ENCODE results near the gene HSDL2. TPM values are rescaled to one million over a fixed set of nuclear protein-coding genes. Genes with fewer than 3 reads are reported as not detected.

Gene HSDL2
- polyA plus RNA-seq, result 10 to 100 TPM; 17.6 to 21.5 (median 18.8) TPM

- Mint-ChIP-seq H3K4me3 (peak within 1 kb of the TSS; percentile 98 to 100 (median 99)), H3K9me3 (no peaks in the 10 kb centered on the region), H3K27me3 (ENCODE audit: low read depth in 3 of 3) (peaks cover 5 to 17% (median 6%) of the 10 kb centered on the region in 3 donors), H3K27ac (peak within 1 kb of the TSS; percentile 97 to 100 (median 98)), H3K4me1 (peaks cover 40 to 45% of the 10 kb centered on the region in 2 donors), H3K36me3 (peaks cover 0 to 3% (median 0%) of the 10 kb centered on the region in 3 donors)
- DNase-seq, result no peak
Observed at GRCh38 chr9:112380102-112380824, at the start of gene HSDL2. TSS of gene HSDL2 (plus strand) at chr9:112380108. CDS start at chr9:112380164, 56 bp downstream.

GRCh38 chr9:112331674-112331952, 48.3 kb upstream of the HSDL2 start:
- Mint-ChIP-seq H3K36me3 (no peaks in the 10 kb centered on the region), H3K4me3 (peak overlapping the region; percentile 91 to 97 (median 92))
- no peak for DNase-seq

DNA sequence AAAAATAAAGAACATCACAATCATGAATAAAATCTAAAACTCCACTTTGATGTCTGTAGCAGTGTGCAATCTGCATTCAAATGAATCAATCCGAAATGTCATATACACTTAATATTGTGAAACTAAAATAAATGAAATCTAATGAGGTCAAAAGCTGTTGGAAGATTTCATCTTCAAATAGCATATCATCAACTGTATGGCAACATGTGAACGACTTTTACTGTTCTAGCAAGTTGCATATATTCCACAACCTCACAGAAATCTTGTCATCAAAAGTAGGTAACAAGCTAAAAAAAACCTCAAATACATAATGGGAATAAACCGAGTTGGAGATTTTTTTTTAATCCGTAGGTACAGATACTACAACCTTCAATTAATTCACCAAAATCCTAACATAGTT, 47.7 kb upstream of the HSDL2 start:
- Mint-ChIP-seq H3K27ac (peak overlapping the region; percentile 87 to 98 (median 93)), H3K27me3 (ENCODE audit: low read depth in 3 of 3) (peaks cover 0 to 12% (median 9%) of the 10 kb centered on the region in 3 donors), H3K9me3 (no peaks in the 10 kb centered on the region), H3K4me1 (peaks cover 55 to 58% of the 10 kb centered on the region in 2 donors), H3K36me3 (no peaks in the 10 kb centered on the region), H3K4me3 (peak overlapping the region; percentile 91 to 97 (median 92))
- DNase-seq, result no peak

More at GRCh38 chr9:112331674-112331952, 48.3 kb upstream of the HSDL2 start:
- peaks cover 0 to 12% (median 9%) of the 10 kb centered on the region in 3 donors for H3K27me3 Mint-ChIP-seq (ENCODE audit: low read depth in 3 of 3)
- H3K4me1 Mint-ChIP-seq, result peaks cover 61% of the 10 kb centered on the region in 2 donors
- no peaks in the 10 kb centered on the region for H3K9me3 Mint-ChIP-seq
- peak overlapping the region; percentile 87 to 98 (median 93) for H3K27ac Mint-ChIP-seq

DNA sequence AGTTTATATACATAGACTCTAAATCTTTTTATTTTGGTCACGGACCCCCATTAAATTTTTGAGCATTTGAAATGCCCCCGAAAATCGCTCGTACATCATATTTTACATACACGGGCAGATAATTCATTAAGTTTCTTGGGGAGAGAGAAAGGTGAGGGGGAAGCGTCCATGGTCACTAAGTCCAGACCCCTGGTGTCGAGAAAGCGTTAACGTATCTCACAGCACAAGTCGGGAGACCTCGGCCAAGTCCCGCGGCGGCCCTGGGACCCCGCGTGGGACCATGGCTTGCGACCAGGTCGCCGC, 47.3 kb upstream of the HSDL2 start:
- Mint-ChIP-seq H3K9me3 (no peaks in the 10 kb centered on the region), H3K4me3 (peak overlapping the region; percentile 91 to 97 (median 92)), H3K27ac (peak overlapping the region; percentile 87 to 98 (median 93)), H3K36me3 (no peaks in the 10 kb centered on the region), H3K4me1 (peaks cover 52 to 55% of the 10 kb centered on the region in 2 donors), H3K27me3 (ENCODE audit: low read depth in 3 of 3) (peaks cover 0 to 12% (median 9%) of the 10 kb centered on the region in 3 donors)
- DNase-seq, result no peak

- peaks cover 47 to 51% of the 10 kb centered on the region in 2 donors for H3K4me1 Mint-ChIP-seq
- no peaks in the 10 kb centered on the region for H3K9me3 Mint-ChIP-seq
- H3K36me3 Mint-ChIP-seq, result no peaks in the 10 kb centered on the region
- peak within 1 kb of the TSS; percentile 87 to 98 (median 93) for H3K27ac Mint-ChIP-seq
- DNase-seq, result peak; percentile 80 to 84 (median 81)
- H3K4me3 Mint-ChIP-seq, result peak within 1 kb of the TSS; percentile 91 to 97 (median 95)
- H3K27me3 Mint-ChIP-seq (ENCODE audit: low read depth in 3 of 3), result peaks cover 0 to 12% (median 9%) of the 10 kb centered on the region in 3 donors
Observed at GRCh38 chr9:112332977-112333638, 46.8 kb upstream of the HSDL2 start, which contains the start of gene PTBP3. TSS of gene PTBP3 (minus strand) at chr9:112333619. CDS start at chr9:112297865, 35,754 bp downstream.

- peak overlapping the region; percentile 87 to 93 (median 91) for H3K27ac Mint-ChIP-seq
- no peaks in the 10 kb centered on the region for H3K36me3 Mint-ChIP-seq
- no peaks in the 10 kb centered on the region for H3K9me3 Mint-ChIP-seq
- DNase-seq, result peak; percentile 86 to 91 (median 90)
- H3K4me1 Mint-ChIP-seq, result peaks cover 40 to 43% of the 10 kb centered on the region in 2 donors
- H3K27me3 Mint-ChIP-seq (ENCODE audit: low read depth in 3 of 3), result peaks cover 0 to 12% (median 9%) of the 10 kb centered on the region in 3 donors
- peak overlapping the region; percentile 87 to 96 (median 92) for H3K4me3 Mint-ChIP-seq
Observed at GRCh38 chr9:112333639-112334431, 46.1 kb upstream of the HSDL2 start.

- peak; percentile 30 to 46 (median 32) for DNase-seq
- peak overlapping the region; percentile 87 to 93 (median 91) for H3K27ac Mint-ChIP-seq
- peak overlapping the region; percentile 83 to 96 (median 88) for H3K4me3 Mint-ChIP-seq
- H3K4me1 Mint-ChIP-seq, result peaks cover 37 to 41% of the 10 kb centered on the region in 2 donors
- no peaks in the 10 kb centered on the region for H3K9me3 Mint-ChIP-seq
- peaks cover 0 to 12% (median 9%) of the 10 kb centered on the region in 3 donors for H3K27me3 Mint-ChIP-seq (ENCODE audit: low read depth in 3 of 3)
- no peaks in the 10 kb centered on the region for H3K36me3 Mint-ChIP-seq
Observed at GRCh38 chr9:112334432-112334841, 45.5 kb upstream of the HSDL2 start.

DNA sequence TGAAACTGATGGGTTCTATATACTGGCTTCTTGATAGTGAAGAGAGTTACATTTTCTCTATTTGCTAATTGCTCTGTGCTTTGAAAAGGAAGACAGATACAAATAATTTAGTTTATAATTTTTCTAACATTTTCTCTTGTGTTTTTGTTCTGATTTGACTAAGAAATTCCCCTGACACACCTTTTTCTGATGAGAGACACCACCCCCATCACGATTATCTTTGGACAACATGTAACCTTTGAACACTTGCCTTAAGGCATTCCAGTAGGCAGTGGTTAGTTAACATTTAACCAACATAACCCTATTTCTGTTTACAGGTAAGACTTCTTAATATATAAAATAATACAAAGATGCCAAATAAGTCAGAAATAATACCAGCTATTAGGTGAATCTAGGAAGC, 42.4 kb upstream of the HSDL2 start:
- DNase-seq, result no peak
- H3K9me3 Mint-ChIP-seq, result no peaks in the 10 kb centered on the region
- peaks cover 10 to 14% of the 10 kb centered on the region in 2 donors for H3K4me1 Mint-ChIP-seq
- peaks cover 0 to 4% (median 0%) of the 10 kb centered on the region in 3 donors for H3K36me3 Mint-ChIP-seq
- H3K27ac Mint-ChIP-seq, result no peak overlapping the region
- H3K27me3 Mint-ChIP-seq (ENCODE audit: low read depth in 3 of 3), result peaks cover 4 to 7% (median 6%) of the 10 kb centered on the region in 3 donors
- no peak overlapping the region for H3K4me3 Mint-ChIP-seq

GRCh38 chr9:112338561-112338960, 41.3 kb upstream of the HSDL2 start:
- Mint-ChIP-seq H3K27ac (no peak overlapping the region), H3K4me1 (peaks cover 10 to 13% of the 10 kb centered on the region in 2 donors), H3K36me3 (peaks cover 0 to 4% (median 0%) of the 10 kb centered on the region in 3 donors), H3K9me3 (no peaks in the 10 kb centered on the region), H3K4me3 (no peak overlapping the region), H3K27me3 (ENCODE audit: low read depth in 3 of 3) (peaks cover 4 to 6% (median 6%) of the 10 kb centered on the region in 3 donors)
- no peak for DNase-seq

- no peak for DNase-seq
- Mint-ChIP-seq H3K36me3 (peaks cover 0 to 4% (median 0%) of the 10 kb centered on the region in 3 donors), H3K4me3 (no peak overlapping the region), H3K27me3 (ENCODE audit: low read depth in 3 of 3) (peaks cover 0 to 4% (median 0%) of the 10 kb centered on the region in 3 donors), H3K9me3 (no peaks in the 10 kb centered on the region), H3K27ac (no peak overlapping the region), H3K4me1 (peaks cover 0 to 2% of the 10 kb centered on the region in 2 donors)
Observed at GRCh38 chr9:112339886-112340285, 40.0 kb upstream of the HSDL2 start.

- H3K4me3 Mint-ChIP-seq, result no peak overlapping the region
- no peak for DNase-seq
- H3K9me3 Mint-ChIP-seq, result no peaks in the 10 kb centered on the region
- H3K4me1 Mint-ChIP-seq, result no peaks in the 10 kb centered on the region
- peaks cover 0 to 4% (median 0%) of the 10 kb centered on the region in 3 donors for H3K27me3 Mint-ChIP-seq (ENCODE audit: low read depth in 3 of 3)
- peak overlapping the region in 1 of 6 donors; percentile 28 for H3K27ac Mint-ChIP-seq
- peaks cover 0 to 4% (median 0%) of the 10 kb centered on the region in 3 donors for H3K36me3 Mint-ChIP-seq
Observed at GRCh38 chr9:112341730-112342129, 38.2 kb upstream of the HSDL2 start.

DNA sequence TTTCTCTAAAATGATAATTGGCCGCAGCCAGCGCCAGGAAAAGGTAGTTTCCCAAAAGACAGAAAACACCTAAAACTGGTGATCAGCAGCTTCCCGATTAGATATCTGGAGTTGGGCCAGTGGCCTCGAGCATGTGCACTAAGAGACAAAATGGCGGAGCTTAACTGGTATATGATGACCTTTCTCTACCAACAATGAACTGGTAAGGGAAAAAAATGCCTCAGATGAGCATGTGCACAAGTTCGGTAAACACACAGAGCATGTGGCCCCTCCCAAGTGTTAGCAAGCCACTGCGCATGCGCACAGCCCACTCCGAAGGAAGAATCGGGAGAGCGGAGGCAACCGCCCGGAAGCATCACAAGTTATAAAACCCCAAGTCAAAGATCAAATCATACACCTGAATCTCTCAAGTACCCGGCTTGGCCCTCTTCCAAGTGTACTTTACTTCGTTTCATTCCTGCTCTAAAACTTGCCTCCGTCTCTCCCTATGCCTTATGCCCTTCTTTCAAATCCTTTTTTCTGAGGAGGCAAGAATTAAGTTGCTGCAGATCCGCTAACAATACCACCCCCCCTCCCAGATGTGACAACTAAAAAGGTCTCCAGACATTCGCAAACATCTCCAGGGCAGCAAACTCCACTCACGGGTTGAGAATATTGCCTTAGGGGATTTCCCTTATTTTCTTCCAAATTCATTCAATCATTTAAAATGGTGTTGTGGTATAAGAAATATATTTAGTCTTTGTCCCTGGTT, 31.5 kb upstream of the HSDL2 start:
- H3K36me3 Mint-ChIP-seq, result no peaks in the 10 kb centered on the region
- DNase-seq, result peak; percentile 31 to 49 (median 34)
- peak overlapping the region in 2 of 6 donors; percentile 61 to 76 for H3K27ac Mint-ChIP-seq
- H3K9me3 Mint-ChIP-seq, result peaks cover 0 to 2% (median 0%) of the 10 kb centered on the region in 6 donors
- H3K27me3 Mint-ChIP-seq (ENCODE audit: low read depth in 3 of 3), result peaks cover 6 to 8% (median 7%) of the 10 kb centered on the region in 3 donors
- peak overlapping the region; percentile 64 to 82 (median 77) for H3K4me3 Mint-ChIP-seq
- peaks cover 11 to 13% of the 10 kb centered on the region in 2 donors for H3K4me1 Mint-ChIP-seq

GRCh38 chr9:112349008-112349333, 30.9 kb upstream of the HSDL2 start:
- DNase-seq, result no peak
- H3K4me1 Mint-ChIP-seq, result peaks cover 12 to 15% of the 10 kb centered on the region in 2 donors
- peak overlapping the region; percentile 64 to 82 (median 77) for H3K4me3 Mint-ChIP-seq
- peaks cover 6 to 8% (median 7%) of the 10 kb centered on the region in 3 donors for H3K27me3 Mint-ChIP-seq (ENCODE audit: low read depth in 3 of 3)
- H3K36me3 Mint-ChIP-seq, result no peaks in the 10 kb centered on the region
- H3K9me3 Mint-ChIP-seq, result peaks cover 0 to 2% (median 0%) of the 10 kb centered on the region in 6 donors
- no peak overlapping the region for H3K27ac Mint-ChIP-seq

Data from immature natural killer cell (primary cell).